H9 (cell line): Measurements from ENCODE around the gene ALAD. TPM values are rescaled to one million over a fixed set of nuclear protein-coding genes. Genes with fewer than 3 reads are reported as not detected.
"Not testable (repeated sequence)": the region's sequence is repeated elsewhere in the genome, so short reads cannot be mapped to it uniquely, and the experiment has no call there.

ENCODE experiments used
- DNase-seq: peaks from one replicate; pipeline ENCODE4 v3.0.0-alpha.2; 2017
- H2AFZ ChIP-seq: one replicate; pipeline ENCODE4 v1.6.1; 2013; ENCODE audit warnings: mild to moderate bottlenecking, low read length, control low read depth, moderate library complexity
- H2AK5ac ChIP-seq: 2 replicates; pipeline ENCODE4 v1.6.1; 2013; ENCODE audit warnings: low read length, control low read depth, mixed read lengths; ENCODE audit not compliant: insufficient read length
- H2BK120ac ChIP-seq: one replicate; pipeline ENCODE4 v1.6.1; 2013; ENCODE audit warnings: low read depth, mild to moderate bottlenecking, low read length, control low read depth, inconsistent platforms; ENCODE audit not compliant: poor library complexity, severe bottlenecking
- H2BK12ac ChIP-seq: 2 replicates; pipeline ENCODE4 v1.6.1; 2013; ENCODE audit warnings: low read length, control low read depth, mixed read lengths, low read depth; ENCODE audit not compliant: insufficient read length
- H2BK15ac ChIP-seq: 2 replicates; pipeline ENCODE4 v1.6.1; 2013; ENCODE audit warnings: low read depth, low read length, control low read depth
- H2BK20ac ChIP-seq: one replicate; pipeline ENCODE4 v1.6.1; 2013; ENCODE audit warnings: low read depth, mild to moderate bottlenecking, low read length, control low read depth, inconsistent platforms; ENCODE audit not compliant: poor library complexity, severe bottlenecking
- H2BK5ac ChIP-seq: 2 replicates; pipeline ENCODE4 v1.6.1; 2013; ENCODE audit warnings: low read length, control low read depth, mixed read lengths; ENCODE audit not compliant: insufficient read length
- H3K14ac ChIP-seq: 2 replicates; pipeline ENCODE4 v1.6.1; 2013; ENCODE audit warnings: low read length, control low read depth; ENCODE audit not compliant: insufficient read depth
- H3K18ac ChIP-seq: 2 replicates; pipeline ENCODE4 v1.6.1; 2013; ENCODE audit warnings: low read depth, mild to moderate bottlenecking, mixed read lengths, low read length, control low read depth; ENCODE audit not compliant: insufficient read length
- H3K23ac ChIP-seq: 2 replicates; pipeline ENCODE4 v1.6.1; 2013; ENCODE audit warnings: low read length, control low read depth, mixed read lengths, low read depth; ENCODE audit not compliant: insufficient read length
- H3K23me2 ChIP-seq: 2 replicates; pipeline ENCODE4 v1.6.1; 2013; ENCODE audit warnings: low read depth, mild to moderate bottlenecking, mixed read lengths, low read length, control low read depth; ENCODE audit not compliant: insufficient read length, poor library complexity, severe bottlenecking
- H3K27ac ChIP-seq: 2 replicates; pipeline ENCODE4 v1.5.1; 2013; ENCODE audit warnings: low read length, control low read depth, mixed read lengths, low read depth; ENCODE audit not compliant: insufficient read length
- H3K27me3 ChIP-seq: 2 replicates; pipeline ENCODE4 v1.6.1; 2013; ENCODE audit warnings: low read length, control low read depth, inconsistent platforms; ENCODE audit not compliant: insufficient read depth
- H3K4ac ChIP-seq: 2 replicates; pipeline ENCODE4 v1.6.1; 2013; ENCODE audit warnings: low read depth, mild to moderate bottlenecking, control low read depth, inconsistent platforms, low read length, moderate library complexity
- H3K4me1 ChIP-seq: 2 replicates; pipeline ENCODE4 v1.6.1; 2013; ENCODE audit warnings: low read length, control low read depth, inconsistent platforms; ENCODE audit not compliant: insufficient read depth
- H3K4me2 ChIP-seq: 2 replicates; pipeline ENCODE4 v1.6.1; 2013; ENCODE audit warnings: low read length, control low read depth, mixed read lengths; ENCODE audit not compliant: insufficient read length, insufficient read depth
- H3K56ac ChIP-seq: 2 replicates; pipeline ENCODE4 v1.6.1; 2013; ENCODE audit warnings: low read depth, mild to moderate bottlenecking, mixed read lengths, low read length, control low read depth; ENCODE audit not compliant: insufficient read length
- H3K79me1 ChIP-seq: 2 replicates; pipeline ENCODE4 v1.6.1; 2013; ENCODE audit warnings: low read depth, mild to moderate bottlenecking, moderate library complexity, low read length, control low read depth, inconsistent platforms; ENCODE audit not compliant: insufficient read depth, poor library complexity, severe bottlenecking
- H3K79me2 ChIP-seq: 2 replicates; pipeline ENCODE4 v1.6.1; 2013; ENCODE audit warnings: low read length, control low read depth, inconsistent platforms; ENCODE audit not compliant: insufficient read depth
- H3K9ac ChIP-seq: 2 replicates; pipeline ENCODE4 v1.6.1; 2013; ENCODE audit warnings: low read length, control low read depth, mixed read lengths; ENCODE audit not compliant: insufficient read length; ENCODE audit errors: extremely low read depth
- H3K9me3 ChIP-seq: one replicate; pipeline ENCODE4 v1.6.1; 2013; ENCODE audit warnings: low read depth, low read length, inconsistent platforms; ENCODE audit not compliant: control insufficient read depth
- H3T11ph ChIP-seq: one replicate; pipeline ENCODE4 v1.6.1; 2013; ENCODE audit warnings: mild to moderate bottlenecking, low read length, control low read depth, inconsistent platforms
- H4K20me1 ChIP-seq: one replicate; pipeline ENCODE4 v1.6.1; 2013; ENCODE audit not compliant: control insufficient read depth, insufficient read length, insufficient read depth
- H4K5ac ChIP-seq: 2 replicates; pipeline ENCODE4 v1.6.1; 2013; ENCODE audit warnings: low read depth, mild to moderate bottlenecking, mixed read lengths, low read length, control low read depth; ENCODE audit not compliant: insufficient read length
- H4K8ac ChIP-seq: replicated peaks from 2 replicates; pipeline ENCODE4 v1.6.1; 2013; ENCODE audit warnings: low read length, control low read depth, mixed read lengths, low read depth; ENCODE audit not compliant: insufficient read length
- H4K91ac ChIP-seq: 2 replicates; pipeline ENCODE4 v1.6.1; 2013; ENCODE audit warnings: low read depth, mild to moderate bottlenecking, moderate library complexity, mixed read lengths, low read length, control low read depth; ENCODE audit not compliant: insufficient read length
- H3K27ac Mint-ChIP-seq, 3 experiments: 2 replicates in 2 of 3; 3 replicates in 1 of 3; pipeline ENCODE4 v1.8.0; 2020 to 2021; ENCODE audit warnings: mixed read lengths in 3 of 3, mild to moderate bottlenecking in 1 of 3, moderate library complexity in 1 of 3
- H3K27me3 Mint-ChIP-seq: 2 replicates; pipeline ENCODE4 v1.8.0; 2021; ENCODE audit warnings: low read depth, mild to moderate bottlenecking, moderate library complexity, mixed read lengths
- H3K36me3 Mint-ChIP-seq, 3 experiments: 2 replicates in 2 of 3; 3 replicates in 1 of 3; pipeline ENCODE4 v1.8.0; 2020 to 2021; ENCODE audit warnings: low read depth in 3 of 3, mixed read lengths in 3 of 3; ENCODE audit not compliant: insufficient read depth in 1 of 3
- H3K4me1 Mint-ChIP-seq, 2 experiments: 2 replicates each; pipeline ENCODE4 v1.8.0; 2020; ENCODE audit warnings: mixed read lengths in 2 of 2
- H3K4me3 Mint-ChIP-seq, 2 experiments: 2 replicates in 1 of 2; 3 replicates in 1 of 2; pipeline ENCODE4 v1.8.0; 2020 to 2021; ENCODE audit warnings: mild to moderate bottlenecking in 2 of 2, mixed read lengths in 2 of 2, moderate library complexity in 1 of 2
- H3K9me3 Mint-ChIP-seq, 2 experiments: 2 replicates in 1 of 2; 3 replicates in 1 of 2; pipeline ENCODE4 v1.8.0; 2020; ENCODE audit warnings: mild to moderate bottlenecking in 2 of 2, mixed read lengths in 2 of 2, moderate library complexity in 1 of 2
- WGBS: extraction: QIAGEN DNeasy Blood & Tissue Kit; methylation state at CpG from one replicate; pipeline ENCODE4 v1.1.7; 2013; ENCODE audit warnings: missing lambda C conversion rate, low lambda C conversion rate, mixed read lengths; ENCODE audit not compliant: insufficient read length; ENCODE audit errors: extremely low coverage; 5-methylcytosine and 5-hydroxymethylcytosine counted together
- total RNA-seq: library from RNA; stranded (reverse); gene quantifications from 2 replicates; pipeline ENCODE4 v1.2.1, GENCODE V29; 2021
- TF ChIP-seq, protein P1 (sequence below): fragments of 200-600 bp; sonication (generic); conservative IDR thresholded peaks from 3 replicates; pipeline ENCODE4 v1.8.0; 2021; ENCODE audit warnings: antibody characterized with exemption, mild to moderate bottlenecking

ALAD gene
- total RNA-seq, 1 experiment from 2014 or later: 13.2 TPM

DNA sequence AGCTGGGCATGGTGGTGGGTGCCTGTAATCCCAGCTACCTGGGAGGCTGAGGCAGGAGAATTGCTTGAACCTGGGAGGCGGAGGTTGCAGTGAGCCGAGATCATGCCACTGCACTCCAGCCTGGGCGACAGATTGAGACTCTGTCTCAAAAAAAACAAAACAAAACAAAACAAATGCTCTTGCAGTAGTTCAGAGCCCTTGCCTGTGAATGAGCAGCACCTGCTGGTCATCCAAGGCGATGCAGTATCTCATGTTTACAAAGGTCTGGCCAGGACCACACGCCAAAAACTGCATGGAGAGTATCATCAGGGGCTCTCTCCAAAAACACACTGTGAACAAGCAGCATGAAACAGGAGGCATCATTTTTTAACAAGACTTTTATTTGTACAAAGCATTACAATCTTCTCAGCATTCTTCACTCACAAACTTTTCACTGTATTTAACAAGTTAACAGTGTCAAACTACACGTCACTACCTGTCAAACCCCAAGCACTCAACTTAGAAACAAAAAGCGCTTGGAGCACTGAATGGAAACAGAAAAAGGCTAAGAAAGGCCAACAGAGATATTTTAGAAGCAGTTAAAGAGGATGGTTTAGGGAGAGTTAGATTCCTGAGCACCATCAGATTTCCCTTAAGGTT is 5.9 kb upstream of the ALAD start:
- H3K4me1 Mint-ChIP-seq: peaks cover 9 to 18% of the 10 kb centered on the region in 2 experiments
- H3K36me3 Mint-ChIP-seq: peaks cover 13 to 36% (median 30%) of the 10 kb centered on the region in 3 experiments; a peak in 6 of 7 replicates
- not testable (repeated sequence) for H2BK5ac ChIP-seq, H2AFZ ChIP-seq, H4K20me1 ChIP-seq, H3K27me3 ChIP-seq, H4K5ac ChIP-seq, H3K4ac ChIP-seq, H2AK5ac ChIP-seq, H3K14ac ChIP-seq, H3K4me1 ChIP-seq, H3K79me1 ChIP-seq, H3T11ph ChIP-seq, H3K9me3 ChIP-seq, H3K56ac ChIP-seq, H3K27me3 Mint-ChIP-seq, H4K91ac ChIP-seq, H4K8ac ChIP-seq, H2BK120ac ChIP-seq, H3K23ac ChIP-seq, H2BK20ac ChIP-seq, H3K9ac ChIP-seq, H3K4me2 ChIP-seq, H3K9me3 Mint-ChIP-seq, H3K27ac ChIP-seq, H3K79me2 ChIP-seq, H2BK12ac ChIP-seq, H3K18ac ChIP-seq, H2BK15ac ChIP-seq
- H3K27ac Mint-ChIP-seq: peak overlapping the region; percentile 16 to 53 (median 38); a peak in 3 of 7 replicates
- WGBS: no CpG with 5 or more reads among the region's 7 CpGs
- H3K4me3 Mint-ChIP-seq: peak overlapping the region in 1 of 2 experiments; percentile 69; a peak in 4 of 5 replicates
- H3K23me2 ChIP-seq: peaks cover 11% of the 10 kb centered on the region
- DNase-seq: peak; percentile 75
- TF ChIP-seq, protein P1, sequence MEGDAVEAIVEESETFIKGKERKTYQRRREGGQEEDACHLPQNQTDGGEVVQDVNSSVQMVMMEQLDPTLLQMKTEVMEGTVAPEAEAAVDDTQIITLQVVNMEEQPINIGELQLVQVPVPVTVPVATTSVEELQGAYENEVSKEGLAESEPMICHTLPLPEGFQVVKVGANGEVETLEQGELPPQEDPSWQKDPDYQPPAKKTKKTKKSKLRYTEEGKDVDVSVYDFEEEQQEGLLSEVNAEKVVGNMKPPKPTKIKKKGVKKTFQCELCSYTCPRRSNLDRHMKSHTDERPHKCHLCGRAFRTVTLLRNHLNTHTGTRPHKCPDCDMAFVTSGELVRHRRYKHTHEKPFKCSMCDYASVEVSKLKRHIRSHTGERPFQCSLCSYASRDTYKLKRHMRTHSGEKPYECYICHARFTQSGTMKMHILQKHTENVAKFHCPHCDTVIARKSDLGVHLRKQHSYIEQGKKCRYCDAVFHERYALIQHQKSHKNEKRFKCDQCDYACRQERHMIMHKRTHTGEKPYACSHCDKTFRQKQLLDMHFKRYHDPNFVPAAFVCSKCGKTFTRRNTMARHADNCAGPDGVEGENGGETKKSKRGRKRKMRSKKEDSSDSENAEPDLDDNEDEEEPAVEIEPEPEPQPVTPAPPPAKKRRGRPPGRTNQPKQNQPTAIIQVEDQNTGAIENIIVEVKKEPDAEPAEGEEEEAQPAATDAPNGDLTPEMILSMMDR: peak; percentile 78

DNA sequence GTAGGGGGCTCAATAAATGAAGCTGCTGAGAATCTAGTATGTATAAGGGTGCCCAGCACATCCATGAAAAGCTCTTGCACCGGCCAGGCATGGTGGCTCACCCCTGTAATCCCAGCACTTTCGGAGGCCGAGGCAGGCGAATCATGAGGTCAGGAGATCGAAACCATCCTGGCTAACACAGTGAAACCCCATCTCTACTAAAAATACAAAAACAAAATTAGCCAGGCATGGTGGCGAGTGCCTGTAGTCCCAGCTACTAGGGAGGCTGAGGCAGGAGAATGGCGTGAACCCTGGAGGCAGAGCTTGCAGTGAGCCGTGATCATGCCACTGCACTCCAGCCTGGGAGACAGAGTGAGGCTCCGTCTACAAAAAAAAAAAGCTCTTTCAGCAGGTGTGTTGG is 5.3 kb upstream of the ALAD start:
- not testable (repeated sequence) for H3K14ac ChIP-seq, H2BK5ac ChIP-seq, H3K27ac Mint-ChIP-seq, H3K4me3 Mint-ChIP-seq, H3K79me1 ChIP-seq, H2AK5ac ChIP-seq, H2BK15ac ChIP-seq, H4K8ac ChIP-seq, H3K4ac ChIP-seq, H3T11ph ChIP-seq, H3K4me2 ChIP-seq, H4K20me1 ChIP-seq, H2BK12ac ChIP-seq, H3K23ac ChIP-seq, H3K27me3 ChIP-seq, H2BK120ac ChIP-seq, H3K9ac ChIP-seq, H4K5ac ChIP-seq, H4K91ac ChIP-seq, H3K56ac ChIP-seq, H3K27ac ChIP-seq, H2BK20ac ChIP-seq, H3K27me3 Mint-ChIP-seq, H3K18ac ChIP-seq, DNase-seq, H3K79me2 ChIP-seq, H3K4me1 ChIP-seq, H2AFZ ChIP-seq, H3K9me3 ChIP-seq, H3K9me3 Mint-ChIP-seq
- WGBS: no CpG with 5 or more reads among the region's 9 CpGs
- H3K23me2 ChIP-seq: peaks cover 11% of the 10 kb centered on the region
- peaks cover 13 to 36% (median 30%) of the 10 kb centered on the region in 3 experiments; a peak in 6 of 7 replicates for H3K36me3 Mint-ChIP-seq
- H3K4me1 Mint-ChIP-seq: peaks cover 13 to 18% of the 10 kb centered on the region in 2 experiments
